ENCODE data around the gene LRRC57. TPM values are rescaled to one million over a fixed set of nuclear protein-coding genes. Genes with fewer than 3 reads are reported as not detected.

Gene LRRC57
- total and polyA plus RNA-seq, 2 of the 8 experiments (the other 6 are each of a cell fraction or from before 2014, with no cell fraction given) = 5.0 to 12.7 TPM

- TF ChIP-seq SP1 (IDR thresholded peaks at IDR 0.05; ENCODE audit: low read depth, low read length) = no peak
- TF ChIP-seq ATF3 (IDR thresholded peaks at IDR 0.05; ENCODE audit: insufficient read depth, low read depth, low read length) = no peak
- TF ChIP-seq JUN (IDR thresholded peaks at IDR 0.05; ENCODE audit: low read depth, low read length) = no peak
- TF ChIP-seq GABPA (IDR thresholded peaks at IDR 0.05; ENCODE audit: borderline replicate concordance, insufficient read depth, low read length) = no peak
- TF ChIP-seq EZH2 (IDR thresholded peaks at IDR 0.05; ENCODE audit: low read depth, low read length, severe bottlenecking) = no peak
- TF ChIP-seq KDM5A (IDR thresholded peaks at IDR 0.05; ENCODE audit: low read length) = no peak
These were observed 28.2 kb upstream of the LRRC57 start (continued) for GRCh38 chr15:42576776-42577175.
